Stimulated activated CD8-positive, alpha-beta memory T cell treated with anti-CD3 and anti-CD28 coated beads, Interleukin-15, amount 100 ng/mL, for 4 hours (primary cell): ENCODE results near the gene MAS1L.

Experiments
- DNase-seq, 2 donors: peaks; one replicate each; pipeline ENCODE4 v3.0.0-alpha.2; 2020; ENCODE audit warnings: low read depth in 2 of 2

Gene MAS1L

DNA sequence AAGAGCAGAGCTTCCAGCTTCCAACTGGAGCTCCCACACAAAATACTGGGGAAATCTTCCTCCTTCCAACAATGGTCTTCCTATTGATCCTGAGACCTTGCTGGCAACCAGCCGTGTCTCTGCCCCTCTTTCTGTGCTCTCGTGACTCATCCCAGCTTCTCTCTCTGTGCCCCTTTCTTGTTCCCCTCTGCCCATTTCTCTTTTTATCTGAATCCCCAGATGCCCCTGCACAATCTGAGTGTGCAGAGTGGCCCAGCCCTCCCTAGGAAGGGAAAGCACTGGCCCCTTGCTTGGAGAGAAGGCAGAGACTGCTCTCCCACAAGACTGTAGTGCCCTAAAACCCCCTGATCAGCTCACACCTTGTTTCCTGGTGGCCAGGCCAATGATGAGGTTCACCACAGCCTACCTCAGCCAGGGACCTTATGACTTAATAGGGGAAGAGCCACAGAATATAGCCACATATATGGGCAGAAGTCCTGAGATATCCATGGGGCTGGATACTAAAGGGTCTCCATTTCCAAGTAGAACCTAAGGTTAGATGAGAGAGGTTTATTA is 23.1 kb upstream of the MAS1L start:
- DNase-seq, result no peak

DNA sequence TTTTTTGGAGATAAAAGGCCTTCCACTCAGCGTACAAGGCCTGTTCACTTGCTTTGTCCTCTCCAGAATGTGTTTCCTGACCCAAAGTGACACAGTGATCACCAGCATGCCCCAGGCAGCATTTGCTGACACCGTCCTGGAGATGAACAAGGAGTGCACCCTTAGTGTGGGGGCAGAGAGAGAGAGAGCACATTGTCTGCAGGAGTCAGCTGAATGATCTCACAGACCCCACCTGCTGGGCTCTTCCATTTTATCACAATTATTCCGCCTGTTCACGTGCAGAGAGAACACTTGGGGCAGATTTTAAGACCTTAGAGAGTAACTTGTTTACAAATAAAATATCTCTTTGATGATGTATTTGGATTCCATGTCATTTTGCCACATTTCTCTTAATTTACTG is 22.4 kb upstream of the MAS1L start:
- DNase-seq, result no peak

DNA sequence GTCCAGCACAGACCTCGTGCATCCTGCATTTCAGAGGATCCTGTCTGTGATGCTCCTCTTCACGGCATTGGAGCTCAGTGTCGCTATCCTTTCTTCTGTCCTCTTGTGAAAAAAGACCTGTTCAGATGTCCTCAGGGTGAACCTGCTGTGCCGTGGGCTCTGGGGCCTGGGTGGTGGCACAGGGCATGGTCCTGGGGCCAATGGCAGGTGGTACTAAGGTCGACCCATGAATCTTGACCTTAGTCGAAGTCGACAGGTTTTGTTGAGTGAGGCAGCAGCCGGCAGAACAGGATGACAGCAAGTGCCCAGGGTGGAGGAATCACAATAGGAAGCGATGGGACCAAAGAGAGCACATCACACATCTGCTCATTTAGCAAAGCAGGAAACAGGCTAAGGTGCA is 22.0 kb upstream of the MAS1L start:
- DNase-seq, result no peak

DNA sequence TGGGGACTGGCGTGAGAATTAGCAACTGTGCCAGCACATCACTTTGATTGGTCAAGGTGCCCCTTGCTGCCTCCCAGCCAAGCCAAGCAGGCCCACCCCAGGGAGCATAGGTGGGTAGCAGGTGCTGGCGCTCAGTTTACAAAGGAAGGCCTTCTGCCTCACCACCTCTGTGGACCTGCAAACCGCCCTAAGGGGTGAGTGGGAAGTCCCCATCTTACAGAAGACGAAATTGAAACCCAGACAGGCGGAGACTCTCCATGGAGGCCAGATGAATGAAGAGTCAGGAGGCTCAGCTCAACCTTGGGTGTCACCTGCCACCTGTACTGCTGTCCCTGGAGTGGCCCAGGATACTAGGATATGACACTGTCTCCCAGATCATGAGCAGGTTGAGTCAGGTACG is 21.5 kb upstream of the MAS1L start:
- no peak for DNase-seq

DNA sequence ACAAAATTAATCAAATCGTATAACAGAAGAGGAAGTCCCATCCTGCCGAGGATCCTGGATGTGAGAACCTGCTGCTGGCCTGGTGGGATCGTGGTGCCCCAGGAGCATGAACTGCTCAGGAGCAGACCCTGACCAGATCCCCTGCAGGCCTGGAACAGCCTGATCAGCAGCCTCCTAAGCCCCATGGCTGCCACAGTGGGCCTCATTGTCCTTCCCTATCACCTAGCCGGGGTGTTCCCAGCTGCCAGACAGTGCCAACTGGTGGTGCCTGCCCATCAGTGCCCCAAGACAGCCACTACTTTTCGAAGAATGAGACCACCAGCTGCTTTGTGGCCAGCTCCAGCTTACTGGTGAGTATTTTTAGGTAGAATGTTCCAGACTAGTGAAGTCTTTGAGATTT is 19.6 kb upstream of the MAS1L start:
- no peak for DNase-seq

DNA sequence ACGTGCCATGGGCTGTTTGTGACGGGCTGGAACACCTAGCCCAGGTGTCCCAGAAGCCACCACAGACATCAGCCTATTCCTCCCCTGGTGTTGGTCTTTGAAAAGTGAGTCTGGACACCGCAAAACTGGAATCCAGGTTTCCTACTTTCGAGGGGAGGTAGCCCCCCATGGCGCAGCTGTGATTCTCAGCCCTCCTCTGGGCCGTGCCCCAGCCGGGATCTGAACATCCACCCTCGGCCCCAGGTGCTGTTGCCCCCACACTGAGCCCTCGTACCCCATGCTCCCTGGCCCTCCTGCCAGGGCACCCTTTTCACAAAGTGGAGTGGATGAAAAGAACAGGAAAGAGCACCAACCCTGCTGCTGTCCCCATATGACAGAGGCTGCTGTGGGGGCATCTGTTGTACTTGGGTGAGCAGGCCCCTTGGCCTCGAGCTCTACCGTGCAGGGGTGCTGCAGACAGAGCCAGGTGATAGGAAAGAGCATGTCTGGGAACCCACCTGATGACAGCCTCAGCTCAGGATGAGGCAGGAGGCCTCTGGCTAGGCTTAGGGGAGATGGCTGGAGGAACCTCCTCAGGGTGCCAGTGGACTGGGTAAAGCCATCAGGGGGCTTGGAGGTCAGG is 18.8 kb upstream of the MAS1L start:
- DNase-seq, result no peak

DNA sequence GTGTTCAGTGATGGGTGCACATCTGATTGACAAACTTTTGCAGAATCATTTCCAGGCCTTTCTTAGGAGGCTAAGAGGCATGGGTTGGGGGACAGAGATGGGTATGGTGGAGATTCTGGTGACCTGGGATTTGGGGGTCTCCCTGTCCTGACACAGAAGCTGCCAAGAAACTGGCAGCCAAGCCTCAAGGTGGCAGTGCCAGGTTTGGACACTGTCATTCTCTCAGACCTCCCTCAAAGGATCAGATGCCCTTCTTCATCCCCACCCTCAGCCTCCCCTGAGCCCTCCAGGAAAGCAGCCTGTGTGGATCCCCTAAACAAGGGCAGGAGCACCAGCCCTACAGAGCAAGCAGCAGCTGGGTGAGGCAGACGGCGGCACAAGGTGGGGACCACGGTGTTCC is 18.1 kb upstream of the MAS1L start:
- no peak for DNase-seq

DNA sequence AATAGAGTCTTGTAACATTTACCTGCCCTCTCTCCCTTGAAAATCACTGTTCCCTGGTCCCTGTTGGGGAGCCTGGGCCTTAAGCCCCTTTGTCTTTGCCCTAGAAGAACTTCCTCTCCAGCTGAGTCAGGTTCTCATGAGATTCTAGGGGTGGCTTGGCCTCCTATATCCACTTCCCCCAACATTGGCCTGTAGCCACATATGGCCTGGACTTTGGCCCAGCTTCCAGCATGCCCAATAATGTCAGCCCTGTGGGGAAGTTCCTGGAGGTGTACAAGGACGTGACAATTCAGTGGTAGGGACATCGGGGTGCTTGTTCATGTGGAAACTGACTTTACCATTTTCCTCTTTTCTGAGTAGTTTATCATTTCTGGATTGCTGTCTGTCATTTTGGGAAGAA is 17.2 kb upstream of the MAS1L start:
- no peak for DNase-seq

DNA sequence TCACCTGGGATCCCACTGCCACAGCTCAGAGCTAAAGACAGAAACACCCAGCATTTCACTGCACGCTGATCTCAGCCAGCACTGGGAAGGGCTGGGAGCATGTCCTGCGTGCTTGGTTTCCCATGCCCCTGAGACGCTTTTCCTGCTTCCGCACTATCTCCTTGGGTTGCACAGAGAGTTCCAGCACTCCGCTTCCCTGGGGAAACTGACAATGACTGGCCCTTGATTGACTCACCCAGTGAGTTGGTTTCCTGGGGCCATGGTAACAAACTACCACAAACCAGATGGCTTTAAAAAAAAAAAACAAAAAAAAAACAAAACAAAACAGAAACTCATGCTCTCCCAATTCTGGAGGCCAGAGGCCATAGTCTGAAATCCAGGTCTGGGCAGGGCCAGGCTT is 14.8 kb upstream of the MAS1L start:
- DNase-seq, result no peak

DNA sequence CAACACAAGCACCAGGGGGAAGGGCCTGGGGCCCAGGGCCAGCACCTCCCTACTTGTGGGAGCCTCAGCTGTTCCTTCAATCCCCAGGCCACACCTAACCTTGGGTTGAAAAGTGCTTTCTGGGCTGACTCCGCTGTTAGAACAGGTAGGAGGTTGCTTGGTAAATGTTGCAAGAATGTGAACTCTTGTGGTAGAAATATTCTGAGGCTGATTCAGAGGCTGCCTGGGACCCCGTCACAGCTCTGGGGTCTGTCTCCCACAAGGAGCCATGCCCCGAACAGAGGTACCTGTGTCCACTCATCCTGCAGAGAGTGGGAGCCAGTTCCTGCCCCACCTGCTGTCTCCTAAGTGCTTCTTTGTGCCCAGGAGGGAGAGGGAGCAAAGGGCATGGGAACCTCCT is 14.4 kb upstream of the MAS1L start:
- DNase-seq, result no peak

DNA sequence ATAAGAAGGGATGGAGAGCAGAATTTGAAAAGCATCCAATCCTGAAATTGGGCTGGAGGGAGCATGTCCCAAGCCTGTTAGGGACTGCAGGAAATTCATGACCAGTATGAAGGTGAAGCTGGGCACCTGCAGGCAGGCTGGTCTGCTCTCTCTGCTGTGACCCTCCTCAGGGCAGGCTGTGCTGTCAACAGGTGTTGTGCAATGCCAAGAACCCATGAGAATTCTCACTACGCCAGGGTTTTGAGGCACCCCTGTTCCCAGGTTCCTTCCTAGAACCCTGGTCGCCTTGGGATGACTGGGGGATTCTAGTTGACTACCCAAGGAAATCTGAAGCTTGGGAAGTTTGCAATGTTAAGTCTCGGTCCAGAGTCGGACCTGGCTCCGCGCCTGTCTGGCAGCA is 13.3 kb upstream of the MAS1L start:
- no peak for DNase-seq

DNA sequence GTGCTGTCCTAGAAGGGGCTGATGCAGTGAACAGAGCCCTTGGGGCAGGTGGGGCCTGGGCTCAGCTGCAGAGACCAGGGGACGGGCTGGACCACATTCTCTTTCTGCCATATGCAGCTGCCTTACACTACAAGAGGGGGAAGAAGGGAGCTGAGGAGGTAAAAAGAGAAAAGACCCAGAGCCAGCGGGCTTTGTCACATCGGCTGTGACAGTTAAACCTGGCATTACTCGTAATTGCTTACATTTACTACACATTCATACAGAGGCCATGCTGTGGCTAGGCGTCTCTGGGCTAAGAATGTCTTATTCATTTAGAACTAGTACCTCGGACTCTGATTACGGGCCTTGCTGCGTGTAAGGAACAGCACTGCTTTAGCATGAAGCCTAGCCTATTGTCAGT is 12.8 kb upstream of the MAS1L start:
- no peak for DNase-seq

DNA sequence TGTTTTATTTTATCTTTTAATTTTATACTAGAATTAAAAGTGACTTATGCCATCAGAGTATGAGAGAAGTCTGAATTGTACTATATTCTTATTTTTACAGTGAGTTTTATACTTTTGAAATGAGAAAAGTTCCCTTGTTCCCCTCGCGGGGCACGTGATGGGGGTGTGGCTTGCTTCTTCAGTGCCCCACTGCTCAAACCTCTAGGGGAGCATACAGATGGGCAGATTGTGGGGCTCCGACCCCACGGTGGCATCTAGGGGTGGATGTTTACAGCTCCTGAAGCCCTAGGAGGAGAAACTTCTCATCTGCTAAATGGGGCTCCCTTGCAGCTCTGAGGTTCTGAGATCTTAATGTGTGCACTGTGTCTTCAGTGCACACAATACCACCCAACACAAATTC is 11.9 kb upstream of the MAS1L start:
- no peak for DNase-seq

DNA sequence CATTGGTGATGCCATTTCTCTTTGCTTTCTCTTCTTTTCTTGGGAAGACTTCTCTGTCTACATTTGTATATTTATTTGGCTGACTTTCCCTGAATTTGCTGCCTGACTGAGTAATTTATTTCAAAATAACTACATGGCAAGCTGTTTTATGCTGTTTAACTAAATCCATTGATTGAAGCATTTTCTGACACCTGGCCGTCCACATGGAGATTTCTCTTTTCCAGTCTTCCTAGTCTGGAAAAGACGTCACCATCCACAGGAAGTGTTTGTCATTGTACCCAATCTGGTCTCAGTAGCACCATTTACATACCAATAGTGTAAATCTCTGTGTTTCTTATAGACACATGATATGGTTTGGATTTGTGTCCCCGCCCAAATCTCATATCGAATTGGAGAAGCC is 9.2 kb upstream of the MAS1L start:
- DNase-seq, result no peak

DNA sequence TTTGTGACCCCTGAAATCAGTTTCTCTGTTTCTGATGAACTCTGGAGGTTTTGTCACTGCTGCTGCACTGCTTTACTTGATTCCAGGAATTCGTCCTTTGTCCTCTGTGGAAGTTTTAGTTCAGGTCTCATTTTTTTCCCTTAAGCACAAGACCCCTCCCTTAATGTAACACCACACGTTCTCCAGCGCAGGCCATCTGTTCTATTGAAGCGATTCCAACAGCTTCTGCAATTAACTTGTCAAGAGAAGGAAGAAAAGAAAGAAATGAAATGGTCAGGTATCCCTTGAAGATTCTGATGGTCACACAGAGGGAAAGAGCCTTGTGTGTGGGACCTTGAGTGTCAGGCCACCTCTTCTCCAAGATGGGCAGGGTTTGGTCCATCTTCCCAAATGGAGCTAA is 7.8 kb upstream of the MAS1L start:
- DNase-seq, result no peak

DNA sequence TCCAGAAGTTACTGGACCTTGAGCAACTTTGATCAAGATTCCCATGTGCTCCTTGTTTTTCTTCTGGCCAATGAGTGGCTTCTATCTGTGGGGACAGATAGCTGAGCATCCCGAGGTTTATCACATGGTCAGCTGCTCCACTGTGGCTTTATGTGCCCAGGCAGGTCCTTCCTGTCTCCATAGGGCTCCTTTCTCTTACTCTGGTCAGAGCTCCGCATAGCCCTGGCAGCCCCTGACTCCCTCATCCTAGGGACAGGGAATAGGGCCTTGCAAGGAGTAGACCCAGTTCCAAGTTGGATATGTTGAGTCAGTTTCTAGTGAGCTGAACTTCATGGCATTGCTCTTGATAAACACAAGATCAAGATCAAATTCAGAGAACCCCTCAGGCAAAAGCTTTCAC is 6.4 kb upstream of the MAS1L start:
- no peak for DNase-seq

DNA sequence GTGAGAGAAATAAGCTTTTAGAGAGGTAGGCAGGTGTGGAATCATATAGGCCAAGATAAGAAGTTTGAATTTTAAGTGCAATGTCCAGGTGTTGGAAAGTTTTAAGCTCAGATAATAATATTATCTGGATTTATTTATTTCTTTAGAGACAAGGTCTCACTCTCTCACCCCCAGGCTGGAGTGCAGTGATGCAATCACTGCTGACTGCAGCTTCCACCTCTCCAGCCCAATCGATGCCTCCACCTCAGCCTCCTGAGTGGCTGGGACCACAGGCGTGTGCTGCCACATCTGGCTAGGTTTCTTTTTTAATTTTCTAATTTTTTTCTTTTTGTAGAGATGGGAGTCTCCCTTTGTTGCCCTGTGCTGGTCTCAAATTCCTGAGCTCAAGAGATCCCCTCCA is 5.5 kb upstream of the MAS1L start:
- DNase-seq, result no peak

DNA sequence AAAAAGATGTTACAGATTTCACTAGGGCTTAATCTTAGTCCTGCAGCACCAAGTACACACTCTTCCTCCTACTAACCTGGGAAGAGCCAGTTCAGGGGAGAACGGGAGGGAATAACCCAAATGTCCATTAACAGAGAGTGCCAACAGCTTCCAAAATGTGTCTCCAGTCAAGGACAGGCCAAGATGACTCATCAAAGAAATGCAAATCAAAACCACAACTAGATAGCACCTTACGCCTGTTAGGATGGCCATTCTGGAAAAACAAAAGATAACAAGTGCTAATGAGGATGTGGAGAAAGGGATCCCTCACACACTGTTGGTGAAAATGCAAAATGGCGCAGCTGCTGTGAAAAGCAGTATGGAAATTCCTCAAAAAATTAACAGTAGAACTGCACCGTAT is 3.8 kb upstream of the MAS1L start:
- no peak for DNase-seq

DNA sequence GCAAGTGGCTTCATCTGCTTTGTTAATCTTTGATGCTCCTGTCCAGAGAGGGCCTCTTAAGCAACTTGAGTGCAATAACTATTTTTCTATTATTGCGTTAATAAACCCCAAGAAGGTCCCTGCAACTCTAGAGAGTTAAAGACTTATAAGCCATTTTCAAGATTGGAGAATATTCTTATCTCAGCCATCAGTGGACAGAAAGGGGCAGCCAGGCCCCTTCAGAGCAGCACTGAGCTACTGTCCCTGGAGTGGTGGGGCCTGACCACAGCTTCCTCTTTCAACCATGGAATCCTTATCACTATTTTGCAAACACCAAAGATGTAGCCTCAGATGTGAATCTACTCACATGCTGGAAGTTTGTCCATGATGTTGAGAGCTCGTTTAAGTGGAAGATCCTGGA is 2.8 kb upstream of the MAS1L start:
- no peak for DNase-seq

DNA sequence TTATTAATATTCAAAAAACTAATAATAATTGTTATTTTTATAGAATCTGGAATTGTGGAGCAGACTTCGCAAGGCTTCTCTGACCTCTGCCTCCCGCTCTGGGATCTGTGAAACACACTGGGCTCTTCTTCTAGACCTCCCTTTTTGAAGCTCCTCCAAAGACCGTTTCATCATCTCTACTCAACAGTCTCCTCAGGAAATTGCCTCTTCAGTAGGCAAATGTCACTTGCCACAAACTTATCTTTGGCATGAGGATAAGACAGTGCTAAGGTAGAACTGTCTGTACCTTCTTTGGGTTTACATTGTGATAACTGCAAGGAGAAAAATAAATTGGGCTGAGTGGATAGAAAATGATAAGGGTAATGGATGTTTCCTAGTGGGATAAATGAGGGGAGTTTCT is 2.3 kb upstream of the MAS1L start:
- no peak for DNase-seq

DNA sequence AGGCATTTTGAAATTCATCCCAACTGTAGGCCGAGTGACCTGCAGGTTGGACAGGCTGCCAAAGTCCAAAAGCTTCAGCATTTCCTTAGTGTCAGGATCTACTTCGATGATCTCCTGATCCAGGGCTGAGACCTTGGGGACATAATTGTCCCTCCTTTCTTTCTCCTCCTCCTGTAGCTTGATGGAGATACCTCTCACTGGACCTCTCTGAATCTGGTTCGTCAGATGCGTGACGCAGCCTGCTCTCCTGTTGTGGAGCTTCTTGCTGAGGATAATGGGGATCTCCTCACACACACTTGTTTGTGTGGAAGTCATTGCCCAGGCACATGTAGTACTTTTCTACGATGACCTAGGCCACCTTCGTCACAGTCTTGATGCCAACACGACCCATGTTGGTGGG is 1.5 kb upstream of the MAS1L start:
- no peak for DNase-seq

DNA sequence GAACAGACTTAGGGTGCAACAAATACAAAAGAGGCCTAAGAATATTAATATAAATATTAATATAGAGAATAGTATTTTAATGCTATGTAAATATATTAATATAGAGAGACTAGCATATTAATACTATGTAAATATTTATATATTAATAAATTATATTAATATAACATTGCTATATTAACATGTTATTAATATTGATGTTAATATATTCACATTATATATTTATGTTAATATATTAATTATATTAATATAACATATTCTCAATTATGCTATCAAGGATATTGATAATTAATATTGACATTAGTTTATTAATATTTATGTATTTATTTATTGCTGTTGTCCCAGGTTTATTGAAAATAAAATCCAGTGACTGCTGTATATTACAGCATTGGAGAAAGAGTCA is 1.1 kb upstream of the MAS1L start:
- DNase-seq, result no peak

DNA sequence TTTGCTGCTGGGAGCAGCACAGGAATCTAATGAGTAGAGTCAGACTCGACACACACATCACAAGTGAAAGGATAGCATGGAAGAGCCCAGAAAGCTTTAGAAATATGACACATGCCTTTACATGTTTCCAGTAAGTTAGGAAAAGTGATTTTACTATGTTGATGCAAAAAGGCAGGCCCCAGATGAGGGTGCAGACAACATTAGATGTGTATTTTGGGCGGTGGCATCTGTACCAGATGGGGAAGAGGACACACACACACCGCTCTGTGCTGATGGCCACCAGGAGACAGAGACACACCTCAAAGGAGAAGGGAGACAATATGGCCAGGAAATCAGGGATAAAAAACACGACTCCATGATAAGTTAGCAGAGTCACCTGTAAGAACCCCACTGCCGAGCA is 625 bp downstream of the MAS1L start:
- no peak for DNase-seq

DNA sequence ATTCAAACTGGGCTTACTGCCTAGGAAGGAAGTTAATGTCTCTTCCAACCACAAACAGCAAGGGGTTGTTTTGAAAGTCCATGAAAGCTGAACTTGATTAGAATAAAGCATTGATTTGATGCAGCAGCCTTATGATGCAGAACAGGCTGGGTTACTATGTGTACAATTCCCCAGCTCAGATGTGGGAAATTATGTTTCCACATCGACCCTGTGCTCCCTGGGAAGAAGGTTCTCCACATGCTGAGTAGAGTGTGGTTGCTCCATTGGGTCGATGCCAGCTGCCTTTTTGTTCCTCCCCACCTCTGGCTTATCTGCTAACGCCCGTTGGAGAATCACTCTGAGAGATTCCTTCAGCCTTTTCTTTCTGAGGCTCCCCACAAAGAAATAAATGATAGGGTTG is 1.2 kb downstream of the MAS1L start:
- DNase-seq, result no peak

DNA sequence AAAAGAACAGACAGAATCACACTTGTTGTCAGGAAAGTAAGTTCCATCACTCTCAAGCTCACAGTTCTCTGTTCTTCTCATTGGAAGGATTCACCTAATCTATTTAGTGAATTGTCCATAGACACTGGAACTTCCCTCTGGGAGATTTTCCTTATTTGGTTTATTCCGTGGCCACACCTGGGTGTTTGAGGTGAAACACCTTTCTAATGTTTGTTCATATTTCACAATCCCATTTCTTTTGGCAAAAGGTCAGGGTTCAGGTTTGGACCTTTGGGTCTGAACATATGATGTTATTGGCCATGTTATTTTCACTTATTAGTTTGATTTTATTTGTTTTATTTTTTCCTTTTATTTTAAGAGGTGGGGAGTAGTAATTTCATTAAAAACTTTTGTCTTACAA is 4.0 kb downstream of the MAS1L start:
- no peak for DNase-seq
